Loucy (cell line): Measurements from ENCODE around the gene KRTAP10-9.

ENCODE experiments used
- CTCF ChIP-seq: fragments of 200-600 bp; sonication (generic); conservative IDR thresholded peaks from 2 replicates; pipeline ENCODE4 v1.5.1; 2014; ENCODE audit warnings: mild to moderate bottlenecking, antibody characterized with exemption, low read length
- EZH2phosphoT487 ChIP-seq: fragments of 200-600 bp; IDR thresholded peaks from 2 replicates; pipeline ENCODE4 v1.6.1; 2018; ENCODE audit warnings: antibody characterized with exemption, mild to moderate bottlenecking, moderate library complexity, borderline replicate concordance

- TF ChIP-seq CTCF = no peak
- TF ChIP-seq EZH2phosphoT487 = no peak
Observed at GRCh38 chr21:44618504-44618903, 8.4 kb upstream of the KRTAP10-9 start.
